HL-60 (cell line): ENCODE data around the gene CACUL1.

Source experiments
- CTCF ChIP-seq: IDR thresholded peaks from one replicate; pipeline ENCODE4 v1.5.1; 2011; ENCODE audit warnings: low read length, control low read depth, inconsistent platforms; ENCODE audit not compliant: insufficient read depth
- POLR2AphosphoS5 ChIP-seq: IDR thresholded peaks from 2 replicates; pipeline ENCODE4 v1.6.1; 2012; ENCODE audit warnings: low read depth

DNA sequence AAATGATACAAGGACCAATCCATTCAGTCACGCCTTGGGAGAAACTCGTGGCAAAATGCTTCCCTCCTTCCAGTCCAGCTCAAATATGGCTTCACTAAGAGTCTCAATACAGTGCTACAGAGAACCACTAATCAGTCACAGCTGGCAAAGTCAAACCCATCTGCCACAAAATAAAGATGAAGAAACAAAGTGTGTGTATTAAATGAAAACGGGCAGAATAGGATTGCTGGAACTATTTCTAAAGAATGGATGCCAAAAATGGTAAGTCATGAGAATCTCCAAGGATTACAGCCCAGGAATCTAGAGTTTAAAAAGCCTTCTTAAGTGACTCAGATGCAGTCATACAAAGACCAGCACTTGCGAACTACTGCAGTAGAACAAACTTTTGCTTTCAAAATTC lies 61.9 kb downstream of the CACUL1 start:
- TF ChIP-seq POLR2AphosphoS5 = no peak
- no peak for TF ChIP-seq CTCF
